22Rv1 (cell line): ENCODE measurements around the gene OR6Q1.
"Not testable (repeated sequence)": the region's sequence is repeated elsewhere in the genome, so short reads cannot be mapped to it uniquely, and the experiment has no call there.

ENCODE experiments used
- H3K27ac ChIP-seq: fragments of 450-650 bp; 2 replicates; pipeline ENCODE4 v1.5.1; 2017
- ZFX ChIP-seq: fragments of 450-650 bp; IDR thresholded peaks from 2 replicates; pipeline ENCODE4 v1.6.1; 2017; ENCODE audit warnings: antibody characterized with exemption, borderline replicate concordance
- TF ChIP-seq, protein P1 (sequence below): fragments of 450-650 bp; IDR thresholded peaks from 2 replicates; pipeline ENCODE4 v1.5.1; 2017; ENCODE audit warnings: mild to moderate bottlenecking

OR6Q1 gene, protein sequence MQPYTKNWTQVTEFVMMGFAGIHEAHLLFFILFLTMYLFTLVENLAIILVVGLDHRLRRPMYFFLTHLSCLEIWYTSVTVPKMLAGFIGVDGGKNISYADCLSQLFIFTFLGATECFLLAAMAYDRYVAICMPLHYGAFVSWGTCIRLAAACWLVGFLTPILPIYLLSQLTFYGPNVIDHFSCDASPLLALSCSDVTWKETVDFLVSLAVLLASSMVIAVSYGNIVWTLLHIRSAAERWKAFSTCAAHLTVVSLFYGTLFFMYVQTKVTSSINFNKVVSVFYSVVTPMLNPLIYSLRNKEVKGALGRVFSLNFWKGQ

DNA sequence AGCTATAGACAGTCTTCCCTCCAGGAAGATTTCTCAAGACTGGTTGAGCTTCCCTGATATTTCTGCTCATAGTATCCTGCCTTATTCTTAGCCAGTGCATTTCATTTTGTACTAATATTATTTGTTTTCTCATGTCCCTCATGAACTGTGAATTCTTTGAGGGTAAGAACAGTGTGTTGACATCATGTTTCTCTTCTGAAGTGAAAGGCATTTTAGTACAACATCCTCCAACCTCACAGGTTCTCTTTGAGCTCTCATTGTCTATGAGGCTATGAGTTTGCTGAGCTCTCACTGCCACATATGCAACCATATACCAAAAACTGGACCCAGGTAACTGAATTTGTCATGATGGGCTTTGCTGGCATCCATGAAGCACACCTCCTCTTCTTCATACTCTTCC, at the start of gene OR6Q1:
OR6Q1 (plus strand) TSS at position 301 of the 400 bp plus-strand sequence; CDS start at position 301, 0 bp downstream.
- no peak for TF ChIP-seq ZFX
- TF ChIP-seq, protein P1, sequence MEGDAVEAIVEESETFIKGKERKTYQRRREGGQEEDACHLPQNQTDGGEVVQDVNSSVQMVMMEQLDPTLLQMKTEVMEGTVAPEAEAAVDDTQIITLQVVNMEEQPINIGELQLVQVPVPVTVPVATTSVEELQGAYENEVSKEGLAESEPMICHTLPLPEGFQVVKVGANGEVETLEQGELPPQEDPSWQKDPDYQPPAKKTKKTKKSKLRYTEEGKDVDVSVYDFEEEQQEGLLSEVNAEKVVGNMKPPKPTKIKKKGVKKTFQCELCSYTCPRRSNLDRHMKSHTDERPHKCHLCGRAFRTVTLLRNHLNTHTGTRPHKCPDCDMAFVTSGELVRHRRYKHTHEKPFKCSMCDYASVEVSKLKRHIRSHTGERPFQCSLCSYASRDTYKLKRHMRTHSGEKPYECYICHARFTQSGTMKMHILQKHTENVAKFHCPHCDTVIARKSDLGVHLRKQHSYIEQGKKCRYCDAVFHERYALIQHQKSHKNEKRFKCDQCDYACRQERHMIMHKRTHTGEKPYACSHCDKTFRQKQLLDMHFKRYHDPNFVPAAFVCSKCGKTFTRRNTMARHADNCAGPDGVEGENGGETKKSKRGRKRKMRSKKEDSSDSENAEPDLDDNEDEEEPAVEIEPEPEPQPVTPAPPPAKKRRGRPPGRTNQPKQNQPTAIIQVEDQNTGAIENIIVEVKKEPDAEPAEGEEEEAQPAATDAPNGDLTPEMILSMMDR, result no peak

DNA sequence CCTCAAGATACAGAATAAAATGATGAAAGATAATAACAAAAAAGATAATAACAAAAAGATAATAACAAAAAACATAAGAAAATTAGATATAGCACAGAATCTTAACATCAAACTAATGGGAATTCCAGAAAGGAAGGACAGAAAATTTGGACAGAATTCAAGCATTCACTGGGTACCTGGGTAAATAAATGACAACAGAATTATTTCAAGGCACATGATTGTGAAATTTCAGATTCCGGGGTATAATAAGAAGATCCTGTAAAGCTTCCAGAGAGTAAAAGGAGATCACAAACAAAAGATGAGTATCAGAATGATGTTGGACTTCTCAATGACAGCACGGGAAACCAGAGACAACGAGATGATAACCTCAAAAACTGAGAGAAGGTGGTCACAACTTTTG, 49.2 kb upstream of the OR6Q1 start:
- no peak for TF ChIP-seq ZFX
- TF ChIP-seq, protein P1, result no peak
- no peak overlapping the region for H3K27ac ChIP-seq

More for the DNA sequence above, at the start of gene OR6Q1:
- H3K27ac ChIP-seq, result no peak within 1 kb of the TSS

DNA sequence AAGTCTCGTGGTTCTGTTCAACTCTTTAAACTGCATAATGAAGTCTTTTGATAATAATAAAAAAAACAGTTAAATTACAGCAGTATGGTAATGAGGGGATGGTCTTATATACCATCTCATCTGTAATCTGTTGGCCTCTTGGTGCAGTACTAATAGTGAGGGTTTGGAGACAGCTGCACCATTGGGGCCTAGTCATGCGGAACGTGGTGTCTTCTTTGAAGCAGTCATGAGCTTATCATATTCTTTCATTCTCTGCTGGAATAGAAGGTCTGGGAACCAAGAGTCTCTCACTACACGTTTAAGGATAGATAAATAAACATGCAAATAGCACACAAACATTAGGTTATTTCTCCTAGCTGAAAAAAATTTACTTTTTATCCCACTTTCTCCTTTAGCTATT, 48.0 kb upstream of the OR6Q1 start:
- no peak for TF ChIP-seq ZFX
- TF ChIP-seq, protein P1, result no peak
- no peak overlapping the region for H3K27ac ChIP-seq

DNA sequence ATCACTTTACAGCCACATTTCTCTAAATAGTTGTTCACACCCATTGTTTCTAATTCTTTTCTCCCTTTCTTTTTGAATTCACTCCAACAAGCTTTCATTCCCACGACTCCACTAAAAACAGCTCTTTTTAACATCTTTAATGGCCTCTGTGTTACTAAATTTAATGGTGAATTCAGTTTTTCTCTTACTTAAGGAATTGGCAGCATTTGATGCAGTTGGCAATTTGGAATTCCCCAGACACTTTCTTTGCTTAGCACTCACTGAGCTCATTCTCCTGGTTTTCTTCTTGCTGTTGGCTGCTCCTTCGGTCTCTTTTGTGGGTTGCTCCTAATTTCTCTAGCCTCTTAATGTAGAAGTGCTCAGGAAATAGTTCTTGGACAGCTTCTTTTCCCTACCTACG, 47.6 kb upstream of the OR6Q1 start:
- TF ChIP-seq, protein P1, result no peak
- TF ChIP-seq ZFX, result no peak
- H3K27ac ChIP-seq, result no peak overlapping the region

DNA sequence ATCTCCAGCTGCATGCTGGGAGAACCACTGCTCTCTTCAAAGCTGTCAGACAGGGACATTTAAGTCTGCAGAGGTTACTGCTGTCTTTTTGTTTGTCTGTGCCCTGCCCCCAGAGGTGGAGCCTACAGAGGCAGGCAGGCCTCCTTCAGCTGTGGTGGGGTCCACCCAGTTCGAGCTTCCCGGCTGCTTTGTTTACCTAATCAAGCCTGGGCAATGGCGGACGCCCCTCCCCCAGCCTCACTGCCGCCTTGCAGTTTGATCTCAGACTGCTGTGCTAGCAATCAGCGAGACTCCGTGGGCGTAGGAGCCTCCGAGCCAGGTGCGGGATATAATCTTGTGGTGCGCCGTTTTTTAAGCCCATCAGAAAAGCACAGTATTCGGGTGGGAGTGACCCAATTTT, 31.2 kb upstream of the OR6Q1 start:
- H3K27ac ChIP-seq, result not testable (repeated sequence)

DNA sequence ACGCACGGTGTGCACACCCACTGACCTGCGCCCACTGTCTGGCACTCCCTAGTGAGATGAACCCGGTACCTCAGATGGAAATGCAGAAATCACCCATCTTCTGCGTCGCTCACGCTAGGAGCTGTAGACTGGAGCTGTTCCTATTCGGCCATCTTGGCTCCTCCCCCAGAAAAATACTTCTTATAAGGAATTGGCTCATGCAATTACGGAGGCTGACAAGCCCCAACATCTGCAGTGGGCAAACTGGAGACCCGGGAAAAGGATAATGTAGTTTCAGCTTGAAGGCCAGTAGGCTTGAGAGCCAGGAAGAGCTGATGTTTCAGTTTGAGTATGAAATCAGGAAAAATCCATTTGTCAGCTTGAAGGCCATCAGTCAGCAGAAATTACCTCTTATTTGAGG, 30.7 kb upstream of the OR6Q1 start:
- H3K27ac ChIP-seq, result not testable (repeated sequence)

DNA sequence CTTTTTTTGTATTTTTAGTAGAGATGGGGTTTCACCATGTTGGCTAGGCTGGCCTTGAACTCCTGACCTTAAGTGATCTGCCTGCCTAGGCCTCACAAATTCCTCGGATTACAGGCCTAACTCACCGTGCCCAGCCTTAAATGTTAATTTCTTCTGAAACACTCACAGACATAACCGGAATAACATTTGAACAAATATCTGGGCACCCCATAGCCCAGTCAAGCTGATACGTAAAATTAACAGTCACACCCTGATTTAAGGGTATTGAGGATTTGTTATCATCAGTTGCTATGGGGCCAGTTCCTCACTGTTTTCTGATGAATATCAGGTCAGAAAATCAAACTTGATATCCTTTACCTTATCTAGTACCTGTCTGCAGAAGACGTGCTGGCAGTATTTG, 30.1 kb upstream of the OR6Q1 start:
- H3K27ac ChIP-seq, result no peak overlapping the region
- TF ChIP-seq ZFX, result no peak
- TF ChIP-seq, protein P1, result no peak

DNA sequence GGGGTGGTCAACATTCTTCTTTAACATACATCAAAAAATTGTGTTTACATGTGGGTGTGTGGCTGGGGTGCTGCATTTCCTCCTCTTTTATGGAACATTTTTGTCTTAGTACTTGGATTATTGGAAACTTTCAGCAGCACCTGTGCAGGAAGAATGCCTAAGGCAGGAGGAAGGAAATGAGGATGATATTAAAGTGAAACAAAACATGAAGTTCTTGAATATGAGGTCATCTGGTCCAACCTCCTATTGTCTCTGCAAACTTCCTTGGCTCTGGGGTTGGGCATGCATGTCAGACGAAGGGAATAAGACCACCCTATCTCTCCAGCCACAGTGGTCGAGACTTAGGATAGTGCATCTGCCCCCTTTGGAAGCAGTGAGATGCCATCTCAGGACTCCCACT, 27.7 kb upstream of the OR6Q1 start:
- H3K27ac ChIP-seq, result no peak overlapping the region
- no peak for TF ChIP-seq ZFX
- TF ChIP-seq, protein P1, result no peak
